Small intestine (tissue), 7 donors: ENCODE results near the gene EFL1. TPM values are rescaled to one million over a fixed set of nuclear protein-coding genes. Genes with fewer than 3 reads are reported as not detected.
"Not testable (repeated sequence)": the region's sequence is repeated elsewhere in the genome, so short reads cannot be mapped to it uniquely, and the experiment has no call there.

Experiments
- DNase-seq, 2 donors: peaks; one replicate each; pipeline versions ENCODE4 v3.0.0 to v3.0.0-alpha.2; 2013
- FAIRE-seq: peaks from 2 replicates; lab custom pipeline; 2012; peaks lifted over from hg19 to GRCh38; lab: Jason Lieb, UNC
- H3K27ac ChIP-seq, 3 donors: one replicate each; pipeline ENCODE4 v1.5.1; 2013; ENCODE audit warnings: low read length in 2 of 3, mild to moderate bottlenecking in 2 of 3, control low read depth in 1 of 3, inconsistent platforms in 1 of 3, low read depth in 1 of 3, moderate library complexity in 1 of 3
- H3K27me3 ChIP-seq, 3 donors: one replicate each; pipeline ENCODE4 v1.6.1; 2013; ENCODE audit warnings: low read length in 3 of 3, inconsistent platforms in 1 of 3; ENCODE audit not compliant: control insufficient read depth in 3 of 3, insufficient read depth in 3 of 3
- H3K36me3 ChIP-seq, 3 donors: one replicate each; pipeline ENCODE4 v1.6.1; 2013; ENCODE audit warnings: low read length in 3 of 3, inconsistent platforms in 1 of 3, low read depth in 1 of 3, mild to moderate bottlenecking in 1 of 3, moderate library complexity in 1 of 3; ENCODE audit not compliant: control insufficient read depth in 3 of 3, insufficient read depth in 2 of 3
- H3K4me1 ChIP-seq, 3 donors: one replicate each; pipeline ENCODE4 v1.6.1; 2013; ENCODE audit warnings: low read length in 2 of 3, inconsistent platforms in 1 of 3, low read depth in 1 of 3, mild to moderate bottlenecking in 1 of 3, moderate library complexity in 1 of 3; ENCODE audit not compliant: control insufficient read depth in 3 of 3, insufficient read depth in 2 of 3
- H3K4me3 ChIP-seq, 3 donors: one replicate each; pipeline ENCODE4 v1.5.1; 2013; ENCODE audit warnings: low read length in 3 of 3, control low read depth in 1 of 3, inconsistent platforms in 1 of 3, low read depth in 1 of 3, mild to moderate bottlenecking in 1 of 3, moderate library complexity in 1 of 3
- H3K9me3 ChIP-seq, 2 donors: one replicate each; pipeline ENCODE4 v1.6.1; 2013; ENCODE audit warnings: low read depth in 1 of 2, low read length in 1 of 2; ENCODE audit not compliant: control insufficient read depth in 2 of 2, insufficient read depth in 1 of 2
- WGBS, 3 donors: extraction: QIAGEN DNeasy Blood & Tissue Kit; methylation state at CpG; one replicate each; pipeline ENCODE4 v1.1.7; 2013; 5-methylcytosine and 5-hydroxymethylcytosine counted together
- polyA plus RNA-seq, 4 donors: library from polyadenylated mRNA; stranded (reverse) in 3 of 4; unstranded in 1 of 4; fragments of 200-250 nt in 3 of 4; fragments of 120-200 nt in 1 of 4; gene quantifications; one replicate each; pipeline versions ENCODE4 v1.2.1 to v1.2.3, GENCODE V29; 2013
- donor health status: healthy with polysubstance abuse.
- donor health status: control.
- donor health status: control.
- donor health status: Bipolar disorder and iron deficiency.
- donor health status: healthy.

EFL1 gene
- polyA plus RNA-seq, 4 donors: 11.6 to 25.2 (median 13.4) TPM

DNA sequence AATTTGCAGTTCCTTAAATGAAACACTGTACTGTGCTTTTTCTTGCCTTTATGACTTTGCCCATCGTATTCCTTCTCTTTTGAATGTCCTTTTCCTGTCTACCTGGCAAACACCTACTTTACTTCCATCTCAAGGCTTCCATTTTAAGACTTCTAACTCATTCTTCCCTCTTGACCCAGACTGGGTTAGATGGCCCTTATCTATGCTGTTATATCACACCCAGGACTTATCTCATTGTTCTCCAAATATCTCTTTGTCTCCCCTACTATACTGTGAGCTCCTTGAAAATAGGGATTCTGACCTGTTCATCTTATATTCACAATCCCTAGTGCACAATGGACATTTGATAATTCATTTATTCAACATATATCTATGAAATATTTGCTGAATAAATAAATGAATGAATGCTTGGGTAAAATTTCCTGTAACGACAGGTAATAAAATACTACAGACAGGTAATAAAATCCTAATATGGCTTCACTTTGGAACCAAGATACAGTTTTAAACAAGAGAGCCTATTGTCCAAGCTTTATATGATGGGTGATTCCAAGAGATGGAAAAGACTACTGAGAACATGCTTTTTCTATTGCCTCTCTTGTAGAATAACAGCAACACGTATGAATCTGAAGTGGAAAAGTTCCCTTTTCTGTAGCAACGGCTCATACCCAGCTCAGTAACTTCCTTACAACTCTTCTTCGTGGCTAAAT, 22.7 kb downstream of the EFL1 start:
- no peaks in the 10 kb centered on the region for H3K9me3 ChIP-seq
- H3K36me3 ChIP-seq: peaks cover 4 to 11% (median 10%) of the 10 kb centered on the region in 3 donors
- FAIRE-seq: no peak
- H3K27ac ChIP-seq: no peak overlapping the region
- WGBS, 3 donors: 24 to 67% (median 48%) methylated on average over 5 of the region's 5 CpGs
- peak; percentile 11 to 25 for DNase-seq
- no peaks in the 10 kb centered on the region for H3K4me1 ChIP-seq
- H3K4me3 ChIP-seq: no peak overlapping the region
- H3K27me3 ChIP-seq: no peaks in the 10 kb centered on the region

GRCh38 chr15:82237944-82238534, 24.5 kb downstream of the EFL1 start:
- not testable (repeated sequence) for FAIRE-seq, H3K27me3 ChIP-seq, H3K27ac ChIP-seq, H3K4me3 ChIP-seq, H3K9me3 ChIP-seq, H3K4me1 ChIP-seq
- DNase-seq: peak; percentile 18 to 42
- WGBS, 3 donors: 6 to 36% (median 9%) methylated on average over 2 of the region's 3 CpGs
- peaks cover 4 to 10% (median 9%) of the 10 kb centered on the region in 3 donors for H3K36me3 ChIP-seq

GRCh38 chr15:82231842-82232241, 30.7 kb downstream of the EFL1 start:
- Histone ChIP-seq H3K27me3 (no peaks in the 10 kb centered on the region), H3K36me3 (peaks cover 0 to 5% (median 5%) of the 10 kb centered on the region in 3 donors), H3K4me3 (no peak overlapping the region), H3K9me3 (no peaks in the 10 kb centered on the region), H3K27ac (peak overlapping the region in 1 of 3 donors; percentile 5), H3K4me1 (peaks cover 0 to 5% (median 0%) of the 10 kb centered on the region in 3 donors)
- FAIRE-seq: no peak
- 15 to 67% (median 47%) methylated on average over 2 of the region's 2 CpGs for WGBS, 3 donors
- DNase-seq: peak; percentile 49 to 55

DNA sequence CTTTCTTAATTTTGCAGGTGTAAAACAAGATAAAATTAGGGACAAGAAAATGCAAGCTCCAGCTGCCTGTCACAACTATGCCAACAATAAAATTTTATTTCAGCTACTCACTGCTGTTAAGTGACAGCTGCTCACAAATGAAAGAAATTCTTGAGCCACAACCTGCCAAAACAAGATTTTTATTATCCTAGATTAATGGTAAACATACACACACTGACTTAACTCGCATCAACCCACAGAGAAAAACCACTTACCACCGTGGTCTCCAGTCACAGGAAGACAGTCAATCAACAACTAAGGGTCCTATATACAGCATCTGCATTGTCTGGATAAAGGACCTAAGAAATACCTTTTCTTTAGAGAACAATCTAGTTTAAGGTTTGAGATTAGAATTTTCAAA, 31.3 kb downstream of the EFL1 start:
- H3K36me3 ChIP-seq: peaks cover 0 to 8% (median 3%) of the 10 kb centered on the region in 3 donors
- H3K4me1 ChIP-seq: peaks cover 0 to 5% (median 0%) of the 10 kb centered on the region in 3 donors
- FAIRE-seq: no peak
- no peak overlapping the region for H3K4me3 ChIP-seq
- no peaks in the 10 kb centered on the region for H3K27me3 ChIP-seq
- DNase-seq: peak; percentile 6 to 8
- no peak overlapping the region for H3K27ac ChIP-seq
- WGBS, 3 donors: 1 to 24% (median 19%) methylated on average over 2 of the region's 2 CpGs
- no peaks in the 10 kb centered on the region for H3K9me3 ChIP-seq

DNA sequence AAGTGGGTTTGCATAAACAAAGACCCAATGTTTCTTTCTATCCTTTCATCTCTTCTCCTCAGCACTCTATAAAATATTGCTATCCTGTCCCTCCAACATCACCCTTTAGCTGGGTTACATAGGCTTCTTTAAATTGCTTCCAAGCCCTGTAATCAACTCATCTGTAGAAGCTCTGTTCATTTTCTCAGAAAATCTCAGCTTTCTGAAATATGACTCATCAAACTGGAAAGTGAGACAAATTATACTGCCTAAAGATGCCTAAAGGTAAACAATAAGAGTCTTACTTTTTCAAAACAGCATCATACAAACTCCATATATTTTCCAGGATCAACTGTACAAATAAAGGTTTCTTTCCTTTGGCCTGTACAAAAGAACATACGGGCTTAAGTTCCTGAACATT, 33.8 kb downstream of the EFL1 start:
- H3K9me3 ChIP-seq: no peaks in the 10 kb centered on the region
- H3K27ac ChIP-seq: no peak overlapping the region
- FAIRE-seq (no peak), DNase-seq (no peak)
- peaks cover 0 to 9% (median 3%) of the 10 kb centered on the region in 3 donors for H3K36me3 ChIP-seq
- 91 to 97% (median 95%) methylated on average over 1 of the region's 1 CpG for WGBS, 3 donors
- H3K27me3 ChIP-seq: no peaks in the 10 kb centered on the region
- H3K4me1 ChIP-seq: peaks cover 0 to 5% (median 0%) of the 10 kb centered on the region in 3 donors
- H3K4me3 ChIP-seq: no peak overlapping the region

GRCh38 chr15:82221535-82221934, 41.0 kb downstream of the EFL1 start:
- not testable (repeated sequence) for H3K4me3 ChIP-seq, H3K4me1 ChIP-seq, H3K36me3 ChIP-seq, H3K27ac ChIP-seq, H3K27me3 ChIP-seq, H3K9me3 ChIP-seq, FAIRE-seq
- WGBS, 3 donors: 68 to 83% (median 71%) methylated on average over 2 of the region's 2 CpGs
- DNase-seq: peak; percentile 30 to 41

DNA sequence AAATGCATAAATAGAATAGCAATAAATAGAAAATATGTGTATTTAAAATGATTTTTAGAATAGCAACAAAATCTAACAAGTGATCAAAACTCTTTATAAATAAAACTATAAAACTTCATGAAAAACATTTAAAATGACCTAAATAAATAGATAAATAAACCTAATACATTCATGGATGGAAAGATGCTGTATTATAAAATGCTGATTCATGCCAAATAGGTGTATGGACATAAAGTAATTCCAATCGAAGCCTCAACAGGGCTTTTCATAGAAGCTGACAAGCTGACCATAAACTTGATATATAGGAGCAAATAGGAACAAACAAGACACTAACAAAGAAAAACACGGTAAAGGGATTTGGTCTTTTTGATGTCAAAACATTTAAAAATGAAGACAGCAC, 46.4 kb downstream of the EFL1 start:
- H3K27me3 ChIP-seq: not testable (repeated sequence)
- 82 to 89% (median 89%) methylated on average over 2 of the region's 2 CpGs for WGBS, 3 donors

DNA sequence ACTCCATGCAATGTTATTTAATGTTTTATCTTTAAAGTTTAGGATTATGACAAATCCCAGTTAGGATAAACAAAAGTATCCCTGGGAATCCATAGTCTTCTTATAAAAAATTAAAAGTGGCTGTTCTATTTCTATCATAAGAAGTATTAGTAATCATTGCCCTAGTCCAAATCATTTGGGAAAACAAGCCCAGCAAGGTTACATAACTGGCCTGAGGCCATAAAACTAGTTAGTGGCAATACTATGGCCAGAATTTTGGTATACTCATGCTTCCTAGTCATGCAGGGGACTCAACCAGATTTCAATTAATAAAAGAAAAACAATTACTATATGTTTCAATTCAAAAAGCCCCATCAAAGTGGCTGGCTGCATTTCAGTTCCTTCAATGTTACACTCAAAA, 50.3 kb downstream of the EFL1 start:
- not testable (repeated sequence) for FAIRE-seq, H3K36me3 ChIP-seq, DNase-seq, H3K4me1 ChIP-seq, H3K9me3 ChIP-seq, H3K27me3 ChIP-seq, H3K4me3 ChIP-seq, H3K27ac ChIP-seq

More for the DNA sequence above, 46.4 kb downstream of the EFL1 start:
- not testable (repeated sequence) for H3K9me3 ChIP-seq, DNase-seq, H3K27ac ChIP-seq, H3K4me1 ChIP-seq, H3K4me3 ChIP-seq, H3K36me3 ChIP-seq
- peak; percentile 49 for FAIRE-seq
